ENCODE measurements around the gene SIRPA. TPM values are rescaled to one million over a fixed set of nuclear protein-coding genes. Genes with fewer than 3 reads are reported as not detected.

Gene SIRPA
- total and polyA plus RNA-seq, 10 of the 15 experiments (the other 5 are each of a cell fraction or from before 2014, with no cell fraction given), result 1.7 to 13.2 (median 5.0) TPM

- DNase-seq (ENCODE audit: low read depth, low spot score) (no peak), ATAC-seq (no peak), FAIRE-seq (no peak)
- ChIA-PET SMC1A (ENCODE audit: uncharacterized antibody, unreplicated experiment) (no interaction called here), CTCF (no interaction called here), POLR2A (no interaction called here), RAD21 (ENCODE audit: unreplicated experiment) (no interaction called here)
- Histone ChIP-seq H3K79me2 (ENCODE audit: control insufficient read depth, insufficient read depth, low read length) (no peaks in the 10 kb centered on the region), H3K9ac (ENCODE audit: control insufficient read depth, insufficient read depth, low read length) (no peak overlapping the region), H3K4me2 (ENCODE audit: control insufficient read depth, insufficient read depth) (no peak overlapping the region), H3K36me3 (ENCODE audit: control insufficient read depth in 2 of 2, insufficient read depth in 2 of 2, low read length in 1 of 2) (no peaks in the 10 kb centered on the region), H3K4me3 (no peak overlapping the region), H3K27me3 (replicated peaks in 1 of 2; ENCODE audit: control insufficient read depth in 2 of 2, insufficient read depth in 2 of 2, low read length in 1 of 2) (peaks cover 4 to 7% of the 10 kb centered on the region in 2 experiments), H3K27ac (ENCODE audit: control insufficient read depth, insufficient read depth) (no peak overlapping the region), H2AFZ (ENCODE audit: control insufficient read depth, low read depth, low read length) (no peak overlapping the region), H3K9me3 (replicated peaks; ENCODE audit: control insufficient read depth, insufficient read depth, low read length) (no peaks in the 10 kb centered on the region), H3K4me1 (ENCODE audit: control insufficient read depth, insufficient read depth, low read length) (no peaks in the 10 kb centered on the region), H4K20me1 (ENCODE audit: control insufficient read depth, insufficient read depth) (no peaks in the 10 kb centered on the region)
- intact Hi-C loops (cut with micrococcal nuclease; ENCODE audit: unreplicated experiment) (no loop called here), in situ Hi-C loops (cut with MboI) (no loop called here)
- TF ChIP-seq MLLT1 (IDR thresholded peaks at IDR 0.05) (no peak), TCF7 (IDR thresholded peaks at IDR 0.05; ENCODE audit: borderline replicate concordance) (no peak), POU2F2 (IDR thresholded peaks at IDR 0.05; ENCODE audit: borderline replicate concordance, low read depth, low read length) (no peak), USF2 (IDR thresholded peaks at IDR 0.05; ENCODE audit: borderline replicate concordance, low read depth, low read length) (no peak), BMI1 (IDR thresholded peaks at IDR 0.05; ENCODE audit: borderline replicate concordance) (no peak), MYC (IDR thresholded peaks at IDR 0.05; ENCODE audit: insufficient read depth, insufficient read length, insufficient replicate concordance, low read length, severe bottlenecking) (no peak)
- WGBS (ENCODE audit: insufficient coverage, insufficient replicate concordance, low lambda C conversion rate, missing lambda C conversion rate), result 60% methylated on average over 9 of the region's 9 CpGs
- no TSS peak for BruUV-seq (replicated peaks)
These were observed 50.0 kb downstream of the SIRPA start for GRCh38 chr20:1945134-1945618.

All from GM12878 (cell line).